ENCODE results near the gene CASP8. TPM values are rescaled to one million over a fixed set of nuclear protein-coding genes. Genes with fewer than 3 reads are reported as not detected.

CASP8 gene
- total and polyA plus RNA-seq, 2 of the 8 experiments (the other 6 are each of a cell fraction or from before 2014, with no cell fraction given), result 2.3 to 3.6 TPM

DNA sequence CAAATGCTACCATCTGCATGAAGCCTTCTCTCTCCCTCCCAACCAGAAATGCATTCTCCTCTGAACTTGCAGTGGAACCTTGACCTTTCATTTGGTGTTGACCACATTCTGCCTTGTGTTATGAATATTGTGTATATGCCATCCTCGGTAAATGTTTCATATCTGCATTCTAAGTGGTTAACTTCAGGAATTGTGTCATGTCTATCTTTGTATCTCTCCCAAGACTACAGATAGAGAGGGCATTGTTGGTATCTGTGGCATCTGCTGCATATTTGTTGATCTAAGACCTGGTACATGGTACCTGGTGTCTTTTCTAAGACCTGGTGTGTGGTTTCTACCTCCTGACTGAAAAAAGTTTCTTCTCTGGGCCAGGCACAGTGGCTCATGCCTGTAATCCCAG is 43.4 kb upstream of the CASP8 start:
- ChIA-PET POLR2A (ENCODE audit: partially characterized antibody) (no interaction called here), CTCF (ENCODE audit: partially characterized antibody) (no interaction called here)
- Histone ChIP-seq H3K79me1 (ENCODE audit: low read depth, low read length) (no peaks in the 10 kb centered on the region), H2AK5ac (ENCODE audit: low read depth, low read length) (no peak overlapping the region), H3K4me2 (ENCODE audit: insufficient read depth in 1 of 2, low read depth in 2 of 2, low read length in 2 of 2) (no peak overlapping the region), H3K79me2 (ENCODE audit: control insufficient read depth in 1 of 2, insufficient read depth in 2 of 2, low read length in 2 of 2) (no peaks in the 10 kb centered on the region), H2BK12ac (ENCODE audit: low read depth, low read length) (no peak overlapping the region), H2BK20ac (ENCODE audit: low read length) (no peak overlapping the region), H3K23ac (ENCODE audit: insufficient read length) (no peak overlapping the region), H2BK15ac (ENCODE audit: low read length) (no peak overlapping the region), H3K27ac (ENCODE audit: low read depth, low read length) (no peak overlapping the region), H3K27me3 (replicated peaks in 1 of 4; ENCODE audit: control insufficient read depth in 3 of 4, extremely low read depth in 1 of 4, insufficient read depth in 3 of 4, low read length in 3 of 4) (no peaks in the 10 kb centered on the region), H3K36me3 (ENCODE audit: control insufficient read depth in 2 of 4, insufficient read depth in 4 of 4, low read length in 3 of 4) (no peaks in the 10 kb centered on the region), H2BK5ac (ENCODE audit: low read depth, low read length) (no peak overlapping the region), H3K18ac (ENCODE audit: extremely low read depth, low read length) (no peak overlapping the region), H3K23me2 (ENCODE audit: low read depth, low read length) (no peaks in the 10 kb centered on the region), H3K9ac (replicated peaks in 1 of 4; ENCODE audit: extremely low read depth in 1 of 4, low read depth in 3 of 4, low read length in 3 of 4) (no peak overlapping the region), H2BK120ac (replicated peaks; ENCODE audit: low read depth, low read length) (no peak overlapping the region), H3K14ac (ENCODE audit: insufficient read length) (no peak overlapping the region), H2AFZ (ENCODE audit: low read length) (no peak overlapping the region), H4K20me1 (replicated peaks in 1 of 2; ENCODE audit: control insufficient read depth in 1 of 2, insufficient read depth in 2 of 2, low read length in 2 of 2) (no peaks in the 10 kb centered on the region), H4K5ac (ENCODE audit: insufficient read length, low read depth, low read length) (no peak overlapping the region), H4K91ac (replicated peaks; ENCODE audit: insufficient read length, low read length) (no peak overlapping the region), H3K4me3 (ENCODE audit: extremely low read depth in 1 of 4, insufficient read depth in 2 of 4, low read depth in 3 of 4, low read length in 4 of 4) (no peak overlapping the region), H3K9me3 (ENCODE audit: insufficient read depth in 2 of 2, low read depth in 1 of 2, low read length in 1 of 2) (no peaks in the 10 kb centered on the region; a peak in 1 of 4 replicates), H3K56ac (replicated peaks; ENCODE audit: insufficient read length, low read depth, low read length) (no peak overlapping the region), H3K4me1 (replicated peaks in 1 of 4; ENCODE audit: control insufficient read depth in 3 of 4, insufficient read depth in 4 of 4, low read length in 3 of 4) (peaks cover 5 to 23% (median 13%) of the 10 kb centered on the region in 4 experiments; a peak in 6 of 7 replicates), H3K4ac (replicated peaks; ENCODE audit: insufficient read length, low read depth, low read length) (no peak overlapping the region), H4K8ac (ENCODE audit: extremely low read depth, insufficient read depth, low read length) (no peak overlapping the region)
- 94% methylated on average over 1 of the region's 1 CpG; no CpG with 5 or more reads in 1 of the 2 experiments for WGBS, 2 experiments (ENCODE audit: extremely low coverage in 1 of 2, insufficient coverage in 1 of 2, insufficient read length in 1 of 2, insufficient replicate concordance in 2 of 2, low coverage in 1 of 2, low lambda C conversion rate in 2 of 2, missing lambda C conversion rate in 1 of 2)
- DNase-seq (ENCODE audit: low read depth in 1 of 2, low spot score in 2 of 2) (no peak), FAIRE-seq (no peak)
- TF ChIP-seq SRF (IDR thresholded peaks at IDR 0.05; ENCODE audit: low read depth, low read length), result no peak
- TF ChIP-seq POLR2AphosphoS5 (IDR thresholded peaks at IDR 0.05; ENCODE audit: low read depth, low read length), result no peak
- TF ChIP-seq TEAD4 (IDR thresholded peaks at IDR 0.05; ENCODE audit: low read depth, low read length), result no peak
- TF ChIP-seq TCF12 (IDR thresholded peaks at IDR 0.05; ENCODE audit: low read depth, low read length), result no peak
- TF ChIP-seq, protein P1, sequence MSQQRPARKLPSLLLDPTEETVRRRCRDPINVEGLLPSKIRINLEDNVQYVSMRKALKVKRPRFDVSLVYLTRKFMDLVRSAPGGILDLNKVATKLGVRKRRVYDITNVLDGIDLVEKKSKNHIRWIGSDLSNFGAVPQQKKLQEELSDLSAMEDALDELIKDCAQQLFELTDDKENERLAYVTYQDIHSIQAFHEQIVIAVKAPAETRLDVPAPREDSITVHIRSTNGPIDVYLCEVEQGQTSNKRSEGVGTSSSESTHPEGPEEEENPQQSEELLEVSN (IDR thresholded peaks at IDR 0.05), result no peak
- no peak for TF ChIP-seq CREB1 (IDR thresholded peaks at IDR 0.05)
- TF ChIP-seq CTBP2 (IDR thresholded peaks at IDR 0.05; ENCODE audit: borderline replicate concordance, insufficient read depth, insufficient read length, low read length), result no peak
- no peak for TF ChIP-seq USF2 (IDR thresholded peaks at IDR 0.05; ENCODE audit: low read length)
- TF ChIP-seq CBX8 (IDR thresholded peaks at IDR 0.05; ENCODE audit: borderline replicate concordance, low read depth, low read length), result no peak
- TF ChIP-seq JUN (IDR thresholded peaks at IDR 0.05; ENCODE audit: low read depth, low read length), result no peak
- TF ChIP-seq FOSL1 (IDR thresholded peaks at IDR 0.05; ENCODE audit: insufficient read depth, low read depth, low read length), result no peak
- TF ChIP-seq, protein P2, sequence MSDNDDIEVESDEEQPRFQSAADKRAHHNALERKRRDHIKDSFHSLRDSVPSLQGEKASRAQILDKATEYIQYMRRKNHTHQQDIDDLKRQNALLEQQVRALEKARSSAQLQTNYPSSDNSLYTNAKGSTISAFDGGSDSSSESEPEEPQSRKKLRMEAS (IDR thresholded peaks at IDR 0.05), result no peak
- no peak for TF ChIP-seq CEBPB (IDR thresholded peaks at IDR 0.05; ENCODE audit: low read depth, low read length)
- TF ChIP-seq RBBP5 (IDR thresholded peaks at IDR 0.05; ENCODE audit: borderline replicate concordance, low read depth, low read length), result no peak
